HL-60 (cell line): ENCODE data around the gene SF3B4.

Experiments
- DNase-seq, 2 experiments: peaks; one replicate each; pipeline ENCODE4 v3.0.0-alpha.2; 2010 to 2020; ENCODE audit warnings: low read depth in 1 of 2, low spot score in 1 of 2
- H3K27ac ChIP-seq: fragments of 250-450 bp; sonication (Bioruptor Pico); replicated peaks from 2 replicates; pipeline ENCODE4 v1.5.1; 2020; ENCODE audit warnings: mild to moderate bottlenecking, moderate library complexity
- H3K27me3 ChIP-seq: fragments of 250-450 bp; sonication (Bioruptor Pico); 2 replicates; pipeline ENCODE4 v1.5.1; 2021; ENCODE audit warnings: mild to moderate bottlenecking, moderate library complexity; ENCODE audit not compliant: insufficient read depth, poor library complexity, severe bottlenecking
- H3K4me3 ChIP-seq: replicated peaks from 2 replicates; pipeline ENCODE4 v1.5.1; 2011; ENCODE audit warnings: mild to moderate bottlenecking, control low read depth, low read length; ENCODE audit not compliant: insufficient read depth
- CTCF ChIP-seq: IDR thresholded peaks from one replicate; pipeline ENCODE4 v1.5.1; 2011; ENCODE audit warnings: low read length, control low read depth, inconsistent platforms; ENCODE audit not compliant: insufficient read depth
- GABPA ChIP-seq: IDR thresholded peaks from 2 replicates; pipeline ENCODE4 v1.6.1; 2012; ENCODE audit warnings: low read depth
- POLR2AphosphoS5 ChIP-seq: IDR thresholded peaks from 2 replicates; pipeline ENCODE4 v1.6.1; 2012; ENCODE audit warnings: low read depth
- REST ChIP-seq: IDR thresholded peaks from 2 replicates; pipeline ENCODE4 v1.6.1; 2012; ENCODE audit warnings: low read depth; ENCODE audit not compliant: insufficient replicate concordance
- SPI1 ChIP-seq: IDR thresholded peaks from 2 replicates; pipeline ENCODE4 v1.6.1; 2012; ENCODE audit warnings: low read depth, mild to moderate bottlenecking, borderline replicate concordance
- long read RNA-seq: library from polyadenylated mRNA; unstranded; transcript quantifications from one replicate; pipeline ENCODE4 v2.0.0, GENCODE V29; 2020

The SF3B4 gene
- long read RNA-seq, transcript SF3B4-201 (6 exons, 2,085 nt), result major isoform, 192 of 199 reads
- long read RNA-seq, partial matches to known transcripts, result 2 of 199 reads
- long read RNA-seq, other reads (novel, unspliced or antisense), result 5 of 199 reads

- DNase-seq, result peak; percentile 89 to 96
- Histone ChIP-seq H3K27me3 (no peaks in the 10 kb centered on the region), H3K4me3 (peak within 1 kb of the TSS; percentile 95), H3K27ac (peak within 1 kb of the TSS; percentile 88)
- peak; percentile 81 for TF ChIP-seq POLR2AphosphoS5
- TF ChIP-seq CTCF, result no peak
- TF ChIP-seq REST, result peak; percentile 18
- TF ChIP-seq SPI1, result peak; percentile 68; the same call in 1 of the 2 replicates
- peak; percentile 96 for TF ChIP-seq GABPA
Observed at GRCh38 chr1:149927563-149928400, at the start of gene SF3B4. SF3B4 (minus strand) TSS chr1:149927803; CDS start chr1:149927759, 44 bp downstream.

- Histone ChIP-seq H3K4me3 (no peak overlapping the region), H3K27ac (no peak overlapping the region), H3K27me3 (no peaks in the 10 kb centered on the region)
- no peak for DNase-seq
- TF ChIP-seq GABPA (no peak), CTCF (no peak)
Observed at GRCh38 chr1:149977345-149977744, 49.7 kb upstream of the SF3B4 start.

GRCh38 chr1:149972547-149972946, 44.9 kb upstream of the SF3B4 start:
- no peak for DNase-seq
- Histone ChIP-seq H3K27ac (no peak overlapping the region), H3K27me3 (no peaks in the 10 kb centered on the region), H3K4me3 (no peak overlapping the region)
- no peak for TF ChIP-seq GABPA
- TF ChIP-seq CTCF, result no peak
- no peak for TF ChIP-seq POLR2AphosphoS5
- TF ChIP-seq REST, result no peak
- no peak for TF ChIP-seq SPI1

- DNase-seq, result no peak
- TF ChIP-seq GABPA (no peak), POLR2AphosphoS5 (no peak), SPI1 (peak; percentile 11; the same call in 1 of the 2 replicates)
Observed at GRCh38 chr1:149967646-149968045, 40.0 kb upstream of the SF3B4 start.

More at GRCh38 chr1:149967646-149968045, 40.0 kb upstream of the SF3B4 start:
- Histone ChIP-seq H3K4me3 (no peak overlapping the region), H3K27ac (no peak overlapping the region), H3K27me3 (no peaks in the 10 kb centered on the region)
